ENCODE measurements around the gene PRDM16.

The PRDM16 gene

GRCh38 chr1:3055051-3055450, 14.0 kb upstream of the PRDM16 start:
- no peak for DNase-seq

- no peak for DNase-seq
Measured at GRCh38 chr1:3056641-3057040, 12.4 kb upstream of the PRDM16 start.

GRCh38 chr1:3058263-3059030, 10.6 kb upstream of the PRDM16 start:
- no peak for DNase-seq

GRCh38 chr1:3060127-3060526, 8.9 kb upstream of the PRDM16 start:
- no peak for DNase-seq

- no peak for DNase-seq
Measured at GRCh38 chr1:3060601-3061551, 8.1 kb upstream of the PRDM16 start.

- no peak for DNase-seq
Measured at GRCh38 chr1:3061566-3061965, 7.4 kb upstream of the PRDM16 start.

GRCh38 chr1:3061981-3062615, 6.9 kb upstream of the PRDM16 start:
- DNase-seq = no peak

GRCh38 chr1:3062616-3063378, 6.2 kb upstream of the PRDM16 start:
- DNase-seq = no peak

- no peak for DNase-seq
Measured at GRCh38 chr1:3063379-3064295, 5.4 kb upstream of the PRDM16 start.

GRCh38 chr1:3064296-3064850, 4.6 kb upstream of the PRDM16 start:
- no peak for DNase-seq

- no peak for DNase-seq
Measured at GRCh38 chr1:3064901-3065300, 4.1 kb upstream of the PRDM16 start.

- no peak for DNase-seq
Measured at GRCh38 chr1:3065396-3065795, 3.6 kb upstream of the PRDM16 start.

GRCh38 chr1:3065797-3066196, 3.2 kb upstream of the PRDM16 start:
- no peak for DNase-seq

- DNase-seq = no peak
Measured at GRCh38 chr1:3066250-3066711, 2.7 kb upstream of the PRDM16 start.

- DNase-seq = no peak
Measured at GRCh38 chr1:3066826-3067225, 2.2 kb upstream of the PRDM16 start.

GRCh38 chr1:3067301-3067670, 1.7 kb upstream of the PRDM16 start:
- DNase-seq = no peak

- DNase-seq = no peak
Measured at GRCh38 chr1:3067671-3068563, 1.1 kb upstream of the PRDM16 start.

- DNase-seq = no peak
Measured at GRCh38 chr1:3069491-3070308, 697 bp downstream of the PRDM16 start.

- no peak for DNase-seq
Measured at GRCh38 chr1:3070309-3070643, 1.3 kb downstream of the PRDM16 start.

Data from NCI-H1048 (cell line).